WTC11 (cell line): ENCODE data around the gene TNK2.

Source experiments
- CREB1 ChIP-seq: sonication (generic); formaldehyde crosslinking; IDR thresholded peaks from 2 replicates; pipeline ENCODE4 v1.8.0; 2023; ENCODE audit warnings: mild to moderate bottlenecking, missing genetic modification reagents
- CTCF ChIP-seq: fragments of 200-600 bp; IDR thresholded peaks from 2 replicates; pipeline ENCODE4 v1.8.0; 2022; ENCODE audit warnings: antibody characterized with exemption
- FOXJ3 ChIP-seq: sonication (generic); formaldehyde crosslinking; IDR thresholded peaks from 2 replicates; pipeline ENCODE4 v1.9.0; 2021; ENCODE audit warnings: missing genetic modification reagents, mild to moderate bottlenecking, borderline replicate concordance
- NFYB ChIP-seq: sonication (generic); formaldehyde crosslinking; conservative IDR thresholded peaks from 2 replicates; pipeline ENCODE4 v1.8.0; 2022; ENCODE audit warnings: low read depth, missing genetic modification reagents
- NR3C1 ChIP-seq: sonication (generic); formaldehyde crosslinking; conservative IDR thresholded peaks from 2 replicates; pipeline ENCODE4 v1.8.1; 2023; ENCODE audit warnings: low read depth, mild to moderate bottlenecking, missing genetic modification reagents
- PRRX2 ChIP-seq: fragments of 250-450 bp; sonication (Bioruptor Pico); IDR thresholded peaks from 2 replicates; pipeline ENCODE4 v1.8.0; 2021; ENCODE audit warnings: mild to moderate bottlenecking
- SP1 ChIP-seq: sonication (generic); formaldehyde crosslinking; conservative IDR thresholded peaks from 2 replicates; pipeline ENCODE4 v1.8.1; 2022; ENCODE audit warnings: missing genetic modification reagents
- STAT6 ChIP-seq: sonication (generic); formaldehyde crosslinking; conservative IDR thresholded peaks from 2 replicates; pipeline ENCODE4 v1.8.1; 2023; ENCODE audit warnings: mild to moderate bottlenecking, low read depth, missing genetic modification reagents, moderate library complexity
- ZNF232 ChIP-seq: sonication (generic); formaldehyde crosslinking; IDR thresholded peaks from 2 replicates; pipeline ENCODE4 v1.8.0; 2022; ENCODE audit warnings: mild to moderate bottlenecking, missing genetic modification reagents
- ZNF317 ChIP-seq: sonication (generic); formaldehyde crosslinking; IDR thresholded peaks from 2 replicates; pipeline ENCODE4 v1.8.1; 2023; ENCODE audit warnings: low read depth, mild to moderate bottlenecking, moderate library complexity, missing genetic modification reagents, borderline replicate concordance
- ZNF532 ChIP-seq: fragments of 250-450 bp; sonication (Bioruptor Pico); IDR thresholded peaks from 2 replicates; pipeline ENCODE4 v1.9.0; 2021; ENCODE audit warnings: mild to moderate bottlenecking, borderline replicate concordance

GRCh38 chr3:195873281-195873887, 35.0 kb downstream of the TNK2 start:
- no peak for TF ChIP-seq CTCF
- TF ChIP-seq FOXJ3: no peak
- TF ChIP-seq PRRX2: no peak
- TF ChIP-seq ZNF532: no peak
- TF ChIP-seq NFYB (CRISPR knock-in tag): no peak
- no peak for TF ChIP-seq STAT6 (CRISPR knock-in tag)
- no peak for TF ChIP-seq NR3C1 (CRISPR knock-in tag)
- TF ChIP-seq CREB1 (CRISPR knock-in tag): no peak
- no peak for TF ChIP-seq ZNF232
- no peak for TF ChIP-seq SP1
- TF ChIP-seq ZNF317 (CRISPR knock-in tag): no peak
